ENCODE results near the gene KDF1.

The KDF1 gene

DNA sequence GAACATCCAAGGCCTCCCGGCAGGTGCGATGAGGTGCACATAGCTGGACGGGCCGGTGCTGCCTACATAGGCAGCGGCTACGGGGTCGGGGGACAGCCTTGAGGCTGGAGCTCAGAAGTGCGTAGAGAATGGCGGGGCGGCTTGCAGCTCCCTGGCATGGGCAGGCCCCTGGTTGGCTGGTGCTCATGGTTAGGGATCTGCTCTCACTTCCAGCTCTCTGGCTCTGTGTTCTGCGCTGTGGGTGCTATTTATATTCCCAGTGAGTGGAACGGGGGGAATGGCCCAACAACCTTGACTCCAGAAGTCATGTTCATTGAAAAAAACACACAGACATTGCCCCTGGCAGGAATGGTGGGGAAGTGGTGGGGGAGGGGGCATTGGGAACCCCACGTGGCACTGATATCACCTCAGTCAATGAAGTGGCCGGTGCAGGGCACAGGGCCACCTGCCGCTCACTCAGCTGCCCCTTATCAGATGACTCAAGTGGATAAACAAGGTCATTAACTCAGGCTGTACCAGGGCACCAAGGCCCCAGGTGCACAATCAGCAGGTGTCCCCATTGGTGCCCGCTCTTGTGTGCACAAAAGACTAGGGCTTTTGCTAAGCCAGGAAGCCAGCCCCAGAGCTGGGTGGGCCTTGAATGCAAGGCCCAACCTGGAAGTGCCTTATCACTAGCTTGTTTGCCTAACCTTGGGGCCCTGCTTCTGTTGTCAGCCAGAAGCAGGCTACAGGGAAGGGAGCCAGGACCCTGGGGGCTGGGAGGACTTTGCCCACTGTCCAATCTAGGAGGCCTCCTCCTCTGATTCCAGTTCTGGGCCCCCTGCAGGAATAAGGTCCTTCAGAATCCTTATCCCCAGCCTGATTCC lies 46.3 kb downstream of the KDF1 start, which contains the start of gene NR0B2:
NR0B2 (minus strand) TSS at position 222 of the 866 bp plus-strand sequence; CDS start at position 187, 35 bp downstream.
- DNase-seq = no peak

DNA sequence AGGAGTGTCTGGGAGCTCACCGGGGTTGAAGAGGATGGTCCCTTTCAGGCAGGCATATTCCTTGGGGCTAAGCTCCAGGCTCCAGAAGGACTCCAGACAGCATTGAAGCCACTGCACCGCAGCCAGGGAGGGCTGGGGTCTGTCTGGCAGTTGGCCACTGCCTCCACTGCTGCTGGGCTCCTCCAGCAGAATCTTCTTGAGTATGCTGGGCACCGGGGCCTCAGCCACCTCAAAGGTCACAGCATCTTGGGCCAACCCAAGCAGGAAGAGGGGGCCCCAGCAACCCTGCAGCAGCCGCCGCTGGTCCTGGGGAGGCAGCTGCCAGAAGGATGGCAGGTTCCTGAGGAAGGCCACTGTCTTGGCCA lies 46.9 kb downstream of the KDF1 start:
- no peak for DNase-seq

- DNase-seq = no peak
These were observed 48.1 kb downstream of the KDF1 start for GRCh38 chr1:26912147-26912490.

- DNase-seq = no peak
These were observed 48.7 kb downstream of the KDF1 start for GRCh38 chr1:26911399-26912146.

- DNase-seq = no peak
These were observed 49.7 kb downstream of the KDF1 start for GRCh38 chr1:26910343-26911160.

- DNase-seq = no peak
These were observed 50.3 kb downstream of the KDF1 start for GRCh38 chr1:26909951-26910342.

DNA sequence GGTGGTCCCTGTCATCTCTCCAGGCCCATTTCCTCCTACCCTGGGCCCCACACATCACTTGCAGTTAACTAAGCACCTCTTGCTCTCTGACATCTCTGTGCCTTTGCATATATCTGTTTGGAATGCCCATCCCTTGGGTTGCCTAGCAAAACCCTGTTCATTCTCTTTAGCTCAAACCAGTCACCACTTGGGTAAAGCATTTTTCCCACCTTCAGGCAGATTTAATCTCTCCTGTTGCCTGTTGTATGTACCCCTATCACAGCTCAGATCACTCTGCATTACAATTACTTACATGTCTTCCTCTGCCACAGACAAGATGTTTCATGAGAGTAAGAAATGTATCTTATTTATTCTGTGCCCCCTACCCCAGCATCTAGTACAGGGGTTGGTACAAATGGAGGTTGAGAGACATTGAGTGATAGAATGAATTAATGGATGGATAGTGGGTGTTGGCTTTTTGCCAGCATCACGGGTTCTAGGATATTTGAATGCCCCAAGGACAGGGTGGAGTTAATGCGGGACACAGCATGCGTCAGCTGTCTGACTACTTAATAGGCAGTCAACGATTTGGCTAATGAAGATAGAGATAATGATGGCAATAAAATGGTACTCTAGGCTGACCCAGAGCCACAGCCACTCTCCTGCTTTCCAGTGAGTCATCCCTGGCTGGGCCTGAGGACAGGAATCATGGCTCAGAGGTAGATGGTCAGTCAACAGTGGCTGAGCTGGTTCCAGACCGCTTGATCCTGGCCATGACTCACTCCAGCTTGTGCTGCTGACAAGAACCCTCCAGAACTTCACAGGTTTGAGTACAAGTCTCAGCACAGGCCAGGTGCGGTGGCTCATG lies 53.0 kb downstream of the KDF1 start:
- peak; percentile 12 for DNase-seq

GRCh38 chr1:26900815-26901511 lies 59.3 kb downstream of the KDF1 start:
- no peak for DNase-seq

DNA sequence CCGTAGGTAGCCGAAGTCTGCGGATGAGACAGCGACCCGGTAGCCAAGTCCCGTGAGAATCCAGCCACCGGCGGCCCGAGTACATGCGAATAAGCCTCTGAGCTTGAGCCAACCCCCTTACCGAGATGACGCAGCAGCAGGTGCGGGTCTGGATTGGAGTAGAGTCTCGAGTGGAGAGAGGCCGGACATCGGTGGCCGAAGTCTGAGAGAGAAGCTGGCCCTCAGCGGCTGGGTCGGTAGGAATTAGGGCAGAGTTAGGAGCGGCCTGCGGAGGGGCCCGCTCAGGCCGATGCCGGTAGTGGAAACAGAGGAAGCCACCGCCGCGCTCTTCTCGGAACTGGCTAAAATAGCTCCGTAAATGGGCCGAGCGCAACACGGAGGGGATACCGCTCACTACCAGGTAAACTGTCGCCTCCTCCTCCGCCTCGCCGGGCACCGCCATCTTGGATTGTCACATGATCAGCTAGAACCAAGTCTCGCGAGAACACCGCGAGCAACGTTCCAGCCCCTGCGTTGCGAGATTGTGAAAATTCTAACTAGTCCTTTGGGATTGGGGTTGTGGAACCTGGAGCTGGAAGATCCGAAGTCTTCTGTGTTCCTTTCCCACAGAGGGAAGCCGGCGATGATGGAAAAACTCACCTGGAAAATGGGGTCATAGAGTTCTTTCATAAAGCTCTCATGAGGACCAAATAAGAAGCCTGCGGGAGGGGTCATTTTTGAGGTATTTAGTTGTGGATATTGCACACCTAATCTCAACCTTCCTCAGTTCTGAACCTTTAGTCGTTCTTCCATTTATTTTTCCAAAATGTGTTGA lies 60.1 kb downstream of the KDF1 start, which contains the start of gene GPATCH3:
GPATCH3 (minus strand) TSS at position 467 of the 814 bp plus-strand sequence; CDS start at position 442, 25 bp downstream.
- DNase-seq = peak; percentile 93
